IPS-18a (cell line): ENCODE data around the gene NAA80.

Source experiments
- H3K27ac ChIP-seq: one replicate; pipeline ENCODE4 v1.5.1; 2013; ENCODE audit warnings: low read length
- H3K27me3 ChIP-seq: one replicate; pipeline ENCODE4 v1.6.1; 2013; ENCODE audit warnings: mild to moderate bottlenecking, low read length; ENCODE audit not compliant: control insufficient read depth, insufficient read depth
- H3K36me3 ChIP-seq: one replicate; pipeline ENCODE4 v1.6.1; 2013; ENCODE audit warnings: low read depth, low read length; ENCODE audit not compliant: control insufficient read depth
- H3K4me1 ChIP-seq: one replicate; pipeline ENCODE4 v1.6.1; 2013; ENCODE audit warnings: low read depth, low read length; ENCODE audit not compliant: control insufficient read depth
- H3K4me3 ChIP-seq: one replicate; pipeline ENCODE4 v1.5.1; 2013; ENCODE audit warnings: low read length
- H3K9ac ChIP-seq: one replicate; pipeline ENCODE4 v1.6.1; 2013; ENCODE audit warnings: mild to moderate bottlenecking, low read length, moderate library complexity
- H3K9me3 ChIP-seq: one replicate; pipeline ENCODE4 v1.6.1; 2013; ENCODE audit warnings: low read depth, low read length; ENCODE audit not compliant: control insufficient read depth

NAA80 gene

GRCh38 chr3:50298836-50299637 lies at the start of gene NAA80, which contains the start of gene HYAL3:
NAA80 (minus strand) TSS chr3:50299405; CDS start chr3:50297463, 1,942 bp downstream.
HYAL3 (minus strand) TSS chr3:50299405; CDS start chr3:50295602, 3,803 bp downstream.
- peak within 1 kb of the TSS; percentile 40 for H3K9ac ChIP-seq
- no peaks in the 10 kb centered on the region for H3K27me3 ChIP-seq
- H3K27ac ChIP-seq: no peak within 1 kb of the TSS
- H3K36me3 ChIP-seq: no peaks in the 10 kb centered on the region
- peak within 1 kb of the TSS; percentile 92 for H3K4me3 ChIP-seq
- no peaks in the 10 kb centered on the region for H3K9me3 ChIP-seq
- peaks cover 18% of the 10 kb centered on the region for H3K4me1 ChIP-seq

- H3K36me3 ChIP-seq: no peaks in the 10 kb centered on the region
- no peak overlapping the region for H3K9ac ChIP-seq
- H3K9me3 ChIP-seq: no peaks in the 10 kb centered on the region
- no peak overlapping the region for H3K4me3 ChIP-seq
- peaks cover 30% of the 10 kb centered on the region for H3K27me3 ChIP-seq
- peaks cover 8% of the 10 kb centered on the region for H3K4me1 ChIP-seq
- no peak overlapping the region for H3K27ac ChIP-seq
These were observed 48.1 kb upstream of the NAA80 start for GRCh38 chr3:50347187-50347813.

GRCh38 chr3:50345586-50346234 lies 46.5 kb upstream of the NAA80 start, which contains the start of gene ZMYND10:
ZMYND10 (minus strand) TSS chr3:50345732; CDS start chr3:50345579, 153 bp downstream.
- Histone ChIP-seq H3K4me1 (peaks cover 4% of the 10 kb centered on the region), H3K9me3 (no peaks in the 10 kb centered on the region), H3K36me3 (no peaks in the 10 kb centered on the region), H3K27me3 (peaks cover 45% of the 10 kb centered on the region), H3K27ac (no peak within 1 kb of the TSS), H3K4me3 (peak within 1 kb of the TSS; percentile 53), H3K9ac (no peak within 1 kb of the TSS)

GRCh38 chr3:50345008-50345407 lies 45.8 kb upstream of the NAA80 start:
- peaks cover 52% of the 10 kb centered on the region for H3K27me3 ChIP-seq

GRCh38 chr3:50342813-50343633 lies 43.8 kb upstream of the NAA80 start:
- Histone ChIP-seq H3K4me1 (no peaks in the 10 kb centered on the region), H3K27ac (no peak overlapping the region), H3K9me3 (no peaks in the 10 kb centered on the region), H3K27me3 (peaks cover 71% of the 10 kb centered on the region), H3K4me3 (no peak overlapping the region), H3K36me3 (no peaks in the 10 kb centered on the region), H3K9ac (no peak overlapping the region)

More at GRCh38 chr3:50345008-50345407, 45.8 kb upstream of the NAA80 start:
- H3K4me3 ChIP-seq: peak overlapping the region; percentile 53
- H3K9me3 ChIP-seq: no peaks in the 10 kb centered on the region
- H3K36me3 ChIP-seq: no peaks in the 10 kb centered on the region
- H3K9ac ChIP-seq: no peak overlapping the region
- H3K4me1 ChIP-seq: peaks cover under 1% of the 10 kb centered on the region
- H3K27ac ChIP-seq: no peak overlapping the region

GRCh38 chr3:50341996-50342650 lies 42.9 kb upstream of the NAA80 start:
- H3K27me3 ChIP-seq: peaks cover 71% of the 10 kb centered on the region
- no peaks in the 10 kb centered on the region for H3K4me1 ChIP-seq
- H3K36me3 ChIP-seq: no peaks in the 10 kb centered on the region
- no peak overlapping the region for H3K9ac ChIP-seq
- no peaks in the 10 kb centered on the region for H3K9me3 ChIP-seq
- H3K27ac ChIP-seq: no peak overlapping the region
- no peak overlapping the region for H3K4me3 ChIP-seq

- Histone ChIP-seq H3K27ac (no peak overlapping the region), H3K36me3 (no peaks in the 10 kb centered on the region), H3K9ac (no peak overlapping the region), H3K4me1 (no peaks in the 10 kb centered on the region), H3K4me3 (no peak overlapping the region), H3K9me3 (no peaks in the 10 kb centered on the region), H3K27me3 (peaks cover 69% of the 10 kb centered on the region)
These were observed 42.3 kb upstream of the NAA80 start for GRCh38 chr3:50341537-50341936.

- no peak within 1 kb of the TSS for H3K27ac ChIP-seq
- H3K9ac ChIP-seq: no peak within 1 kb of the TSS
- H3K9me3 ChIP-seq: no peaks in the 10 kb centered on the region
- peaks cover 62% of the 10 kb centered on the region for H3K27me3 ChIP-seq
- H3K4me3 ChIP-seq: peak within 1 kb of the TSS; percentile 8
- no peaks in the 10 kb centered on the region for H3K36me3 ChIP-seq
- peaks cover 5% of the 10 kb centered on the region for H3K4me1 ChIP-seq
These were observed 41.5 kb upstream of the NAA80 start, which contains the start of gene RASSF1 for GRCh38 chr3:50340448-50341329. RASSF1 (minus strand) TSS chr3:50340836; CDS start chr3:50340805, 31 bp downstream.

- peaks cover 5% of the 10 kb centered on the region for H3K4me1 ChIP-seq
- no peak overlapping the region for H3K27ac ChIP-seq
These were observed 40.9 kb upstream of the NAA80 start for GRCh38 chr3:50340147-50340447.

More at GRCh38 chr3:50340147-50340447, 40.9 kb upstream of the NAA80 start:
- no peaks in the 10 kb centered on the region for H3K36me3 ChIP-seq
- no peaks in the 10 kb centered on the region for H3K9me3 ChIP-seq
- no peak overlapping the region for H3K9ac ChIP-seq
- H3K4me3 ChIP-seq: peak overlapping the region; percentile 8
- peaks cover 59% of the 10 kb centered on the region for H3K27me3 ChIP-seq
